Fibroblast of villous mesenchyme (primary cell): Measurements from ENCODE around the gene HDGF. TPM values are rescaled to one million over a fixed set of nuclear protein-coding genes. Genes with fewer than 3 reads are reported as not detected.

Experiments used
- DNase-seq: peaks from one replicate; pipeline ENCODE4 v3.0.0-alpha.2; 2010; ENCODE audit warnings: low read depth
- H3K4me3 ChIP-seq: 2 replicates; pipeline ENCODE4 v1.5.1; 2011; ENCODE audit warnings: low read depth, mild to moderate bottlenecking, low read length
- total RNA-seq: library from RNA; depleted of rRNA; stranded (reverse); fragments of >200 nt; gene quantifications from 2 replicates; pipeline ENCODE4 v1.2.3, GENCODE V29; 2012
- TF ChIP-seq, protein P1 (sequence below): IDR thresholded peaks from 2 replicates; pipeline ENCODE4 v1.5.1; 2012; ENCODE audit warnings: low read depth, mild to moderate bottlenecking, low read length; ENCODE audit not compliant: insufficient read depth

HDGF gene
- total RNA-seq, 1 donor, result 196 TPM

DNA sequence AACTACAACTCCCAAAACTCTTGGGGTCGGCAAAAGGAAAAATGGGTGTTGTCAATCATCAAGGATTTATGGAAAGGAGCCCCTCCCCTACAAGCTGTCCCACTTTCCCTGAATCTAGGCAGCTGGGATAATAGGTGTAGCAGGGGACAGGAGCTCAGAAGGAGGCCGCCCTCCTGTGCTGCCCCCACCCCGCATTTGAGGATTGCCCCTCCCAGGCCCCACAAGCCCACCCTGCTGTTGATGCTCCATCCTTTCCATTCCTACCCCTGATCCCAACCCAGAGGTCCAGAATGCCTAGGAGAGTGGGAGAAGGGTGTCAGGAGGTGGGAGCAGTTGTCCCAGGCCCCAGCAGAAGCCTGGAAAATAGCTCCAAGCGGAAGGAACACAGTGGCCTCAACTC lies 8.7 kb downstream of the HDGF start:
- TF ChIP-seq, protein P1, sequence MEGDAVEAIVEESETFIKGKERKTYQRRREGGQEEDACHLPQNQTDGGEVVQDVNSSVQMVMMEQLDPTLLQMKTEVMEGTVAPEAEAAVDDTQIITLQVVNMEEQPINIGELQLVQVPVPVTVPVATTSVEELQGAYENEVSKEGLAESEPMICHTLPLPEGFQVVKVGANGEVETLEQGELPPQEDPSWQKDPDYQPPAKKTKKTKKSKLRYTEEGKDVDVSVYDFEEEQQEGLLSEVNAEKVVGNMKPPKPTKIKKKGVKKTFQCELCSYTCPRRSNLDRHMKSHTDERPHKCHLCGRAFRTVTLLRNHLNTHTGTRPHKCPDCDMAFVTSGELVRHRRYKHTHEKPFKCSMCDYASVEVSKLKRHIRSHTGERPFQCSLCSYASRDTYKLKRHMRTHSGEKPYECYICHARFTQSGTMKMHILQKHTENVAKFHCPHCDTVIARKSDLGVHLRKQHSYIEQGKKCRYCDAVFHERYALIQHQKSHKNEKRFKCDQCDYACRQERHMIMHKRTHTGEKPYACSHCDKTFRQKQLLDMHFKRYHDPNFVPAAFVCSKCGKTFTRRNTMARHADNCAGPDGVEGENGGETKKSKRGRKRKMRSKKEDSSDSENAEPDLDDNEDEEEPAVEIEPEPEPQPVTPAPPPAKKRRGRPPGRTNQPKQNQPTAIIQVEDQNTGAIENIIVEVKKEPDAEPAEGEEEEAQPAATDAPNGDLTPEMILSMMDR, result no peak
- no peak overlapping the region for H3K4me3 ChIP-seq
- DNase-seq, result no peak

DNA sequence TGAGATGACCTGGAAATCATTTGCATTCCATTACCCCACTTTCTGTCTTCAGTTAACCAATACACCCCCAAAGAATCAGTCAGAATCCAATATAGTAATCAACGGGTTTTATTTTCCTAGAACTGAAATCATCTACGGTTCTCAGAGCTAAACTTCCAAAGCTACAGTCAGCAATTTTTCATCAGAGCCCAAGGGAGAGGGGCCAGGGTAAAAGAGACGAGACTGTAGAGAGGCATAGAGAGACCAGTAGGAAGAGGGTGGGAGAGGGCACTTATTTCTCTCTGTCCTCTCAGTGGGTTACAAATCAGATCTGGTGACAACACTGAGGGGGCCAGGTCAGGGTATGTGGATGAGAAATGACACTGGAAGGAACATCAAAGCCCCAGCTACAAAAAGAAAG lies 9.5 kb downstream of the HDGF start:
- TF ChIP-seq, protein P1, result no peak

DNA sequence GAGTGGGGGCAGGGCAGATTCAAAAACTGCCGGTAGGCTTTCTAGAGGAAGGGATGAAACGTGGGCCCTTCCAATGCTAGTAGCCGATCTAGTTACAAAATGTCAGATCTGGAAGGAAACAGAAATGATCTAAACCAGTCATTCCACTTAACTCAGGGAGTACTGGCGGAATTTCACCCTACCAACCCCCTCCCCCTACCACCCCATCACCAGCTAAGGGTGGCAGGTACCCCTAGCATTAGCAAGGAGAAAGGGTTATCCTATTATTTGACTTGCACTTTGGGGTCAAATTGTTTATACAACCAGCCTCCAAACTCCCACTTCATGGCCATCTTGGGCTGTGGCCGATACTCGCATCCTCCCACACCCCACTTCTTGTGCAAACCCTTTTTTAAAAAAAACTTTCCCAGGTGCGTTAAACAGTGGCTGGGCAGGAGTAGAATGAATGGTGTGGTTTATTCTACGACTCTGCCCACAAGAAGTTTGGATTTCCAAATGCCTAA lies 9.9 kb downstream of the HDGF start:
- peak overlapping the region; percentile 23 for H3K4me3 ChIP-seq
- DNase-seq, result no peak
- TF ChIP-seq, protein P1, result no peak

More for the DNA sequence above, 9.5 kb downstream of the HDGF start:
- no peak overlapping the region for H3K4me3 ChIP-seq
- no peak for DNase-seq

GRCh38 chr1:156740741-156741480 lies 10.6 kb downstream of the HDGF start, which contains the start of gene MRPL24:
Gene MRPL24, minus strand, starts transcription at chr1:156741088. Its CDS starts 2,384 bp downstream, at chr1:156738704.
- DNase-seq, result peak; percentile 99
- TF ChIP-seq, protein P1, result no peak
- peak within 1 kb of the TSS; percentile 80 for H3K4me3 ChIP-seq

GRCh38 chr1:156740237-156740740 lies 11.2 kb downstream of the HDGF start:
- no peak for DNase-seq
- peak overlapping the region; percentile 80 for H3K4me3 ChIP-seq
- TF ChIP-seq, protein P1, result no peak

- TF ChIP-seq, protein P1, result no peak
- no peak for DNase-seq
- no peak overlapping the region for H3K4me3 ChIP-seq
Observed at GRCh38 chr1:156738916-156739315, 12.6 kb downstream of the HDGF start.

- DNase-seq, result no peak
- TF ChIP-seq, protein P1, result no peak
- no peak overlapping the region for H3K4me3 ChIP-seq
Observed at GRCh38 chr1:156738407-156738806, 13.1 kb downstream of the HDGF start.
